GM21381 (cell line): Measurements from ENCODE around the gene PRR33.
A peak's percentile ranks its signal among the peaks of the same experiment; 100 is the strongest.

ENCODE experiments used
- ATAC-seq: cut with Tn5 transposase; IDR thresholded peaks from one replicate; pipeline ENCODE4 v1.9.1; 2021; ENCODE audit warnings: mild to moderate bottlenecking, moderate library complexity; ENCODE audit not compliant: unreplicated experiment

The PRR33 gene

DNA sequence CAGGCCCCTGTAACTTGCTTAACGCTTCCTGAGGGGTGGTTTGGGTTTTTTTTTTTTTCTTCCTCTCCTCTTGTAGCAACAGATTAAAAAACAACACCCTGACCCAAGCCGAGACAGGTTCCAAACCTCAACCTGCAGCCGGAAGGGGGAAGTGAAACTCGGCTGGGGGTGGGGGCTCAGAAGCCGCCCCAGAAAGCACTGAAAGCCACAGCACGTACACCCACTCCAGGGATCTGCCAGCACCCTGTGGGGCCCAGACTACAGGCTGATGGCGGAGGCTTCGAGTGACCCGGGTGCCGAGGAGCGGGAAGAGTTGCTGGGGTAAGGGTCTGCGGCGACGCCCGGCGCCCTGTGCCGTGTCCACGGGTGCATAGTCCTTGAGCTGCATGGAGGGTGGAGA is 38.8 kb downstream of the PRR33 start, which contains the start of gene LSP1:
Gene LSP1, plus strand, starts transcription at position 208 of the 400 bp plus-strand sequence. Its CDS starts 61 bp downstream, at position 269.
- ATAC-seq = peak; percentile 40

DNA sequence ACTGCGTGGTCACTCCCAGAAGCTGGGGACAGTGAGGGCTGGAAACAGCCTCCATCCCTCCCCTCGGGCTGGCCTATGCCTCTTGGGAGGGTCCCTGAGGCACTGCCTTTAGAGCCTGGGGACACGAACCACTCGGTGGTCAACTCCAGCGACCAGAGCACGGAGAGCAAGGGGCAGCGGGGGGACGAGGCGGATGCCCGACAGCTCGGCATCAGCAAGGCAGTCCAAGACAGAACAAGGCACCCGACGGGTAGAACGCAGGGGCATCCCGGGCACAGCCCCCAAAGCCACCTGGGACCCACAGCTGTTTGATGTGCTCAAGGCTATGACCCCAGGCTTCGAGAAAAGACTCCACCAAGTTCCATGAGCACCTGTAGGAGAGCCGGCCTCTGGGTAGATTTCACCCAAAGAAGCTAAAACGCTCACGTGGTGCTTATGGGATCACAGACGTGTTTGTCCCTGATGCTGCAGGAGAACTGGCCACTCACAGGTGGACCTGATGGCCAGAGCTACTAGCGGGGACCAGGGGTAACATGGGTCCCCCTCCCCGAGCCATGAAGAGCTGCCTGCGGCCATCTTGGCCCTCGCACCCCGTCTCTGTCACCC is 39.3 kb downstream of the PRR33 start:
- ATAC-seq = no peak

DNA sequence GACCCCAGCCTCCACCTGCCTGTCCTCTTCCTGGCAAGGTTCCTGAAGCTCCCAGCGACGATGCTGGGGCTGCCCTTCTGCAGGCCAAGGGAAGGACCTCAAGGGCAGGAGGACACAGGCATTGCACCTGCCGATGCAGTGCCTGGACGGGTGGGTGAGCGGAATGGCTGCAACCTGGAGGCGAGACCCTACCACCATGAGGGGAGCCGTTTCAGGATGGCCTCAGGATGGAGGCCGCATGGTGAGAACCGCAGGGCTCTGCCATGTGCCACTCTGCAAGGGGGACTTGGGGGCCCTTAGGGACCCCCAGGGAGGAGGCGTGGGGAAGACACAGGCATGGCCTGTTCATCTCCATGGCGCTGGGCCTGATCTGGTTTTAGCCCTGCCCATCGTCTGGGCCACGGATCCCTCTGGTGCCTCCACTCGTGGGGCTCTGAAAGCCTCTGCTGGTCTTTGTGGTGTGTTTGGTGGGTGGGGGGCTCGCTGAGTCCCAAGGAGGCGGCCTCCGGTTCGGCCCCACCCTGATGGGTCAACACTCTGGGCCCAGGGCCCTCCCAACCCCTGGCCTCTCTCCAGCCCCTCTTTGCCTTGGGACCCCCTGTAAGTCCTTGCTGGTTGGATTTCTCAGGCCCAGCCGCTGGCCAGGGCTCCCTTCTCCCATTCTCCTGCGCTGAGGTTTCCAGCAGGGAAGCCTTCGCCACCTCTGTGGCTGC is 40.1 kb downstream of the PRR33 start:
- no peak for ATAC-seq

DNA sequence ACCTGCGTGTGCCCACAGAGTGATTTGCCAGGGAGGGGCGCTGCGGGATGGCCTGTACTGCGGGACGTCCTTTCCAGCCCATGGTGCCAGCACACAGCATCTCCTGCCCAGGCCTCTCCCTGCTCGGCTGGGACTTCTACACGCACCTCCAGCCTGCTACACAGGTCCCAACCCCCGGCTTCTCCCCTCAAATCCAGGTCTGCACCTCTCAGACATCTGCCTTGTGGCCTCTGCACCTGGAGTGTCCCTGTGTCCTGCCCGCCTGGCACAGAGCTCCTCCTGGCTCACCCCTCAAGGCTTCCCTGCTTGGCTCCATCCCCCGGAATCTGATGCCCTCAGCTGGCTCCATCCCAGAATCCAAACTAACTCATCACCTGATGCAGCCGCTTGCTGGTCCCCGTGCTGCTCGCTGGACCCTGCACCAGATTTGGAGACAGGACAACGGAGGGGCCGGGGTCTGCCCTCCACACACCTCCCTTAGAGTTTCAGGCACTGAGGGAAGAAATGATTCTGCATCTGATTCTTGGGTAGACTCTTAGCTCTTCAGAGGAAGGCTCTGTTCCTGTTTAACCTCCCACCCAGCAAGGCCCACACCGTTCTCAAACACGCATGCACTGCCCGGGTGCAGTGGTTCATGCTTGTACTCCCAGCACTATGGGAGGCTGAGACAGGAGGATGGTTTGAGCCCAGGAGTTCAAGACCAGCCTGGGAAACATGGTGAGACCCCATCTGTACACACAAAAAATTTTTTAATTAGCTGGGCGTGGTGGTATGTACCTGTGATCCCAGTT is 42.9 kb downstream of the PRR33 start:
- no peak for ATAC-seq

DNA sequence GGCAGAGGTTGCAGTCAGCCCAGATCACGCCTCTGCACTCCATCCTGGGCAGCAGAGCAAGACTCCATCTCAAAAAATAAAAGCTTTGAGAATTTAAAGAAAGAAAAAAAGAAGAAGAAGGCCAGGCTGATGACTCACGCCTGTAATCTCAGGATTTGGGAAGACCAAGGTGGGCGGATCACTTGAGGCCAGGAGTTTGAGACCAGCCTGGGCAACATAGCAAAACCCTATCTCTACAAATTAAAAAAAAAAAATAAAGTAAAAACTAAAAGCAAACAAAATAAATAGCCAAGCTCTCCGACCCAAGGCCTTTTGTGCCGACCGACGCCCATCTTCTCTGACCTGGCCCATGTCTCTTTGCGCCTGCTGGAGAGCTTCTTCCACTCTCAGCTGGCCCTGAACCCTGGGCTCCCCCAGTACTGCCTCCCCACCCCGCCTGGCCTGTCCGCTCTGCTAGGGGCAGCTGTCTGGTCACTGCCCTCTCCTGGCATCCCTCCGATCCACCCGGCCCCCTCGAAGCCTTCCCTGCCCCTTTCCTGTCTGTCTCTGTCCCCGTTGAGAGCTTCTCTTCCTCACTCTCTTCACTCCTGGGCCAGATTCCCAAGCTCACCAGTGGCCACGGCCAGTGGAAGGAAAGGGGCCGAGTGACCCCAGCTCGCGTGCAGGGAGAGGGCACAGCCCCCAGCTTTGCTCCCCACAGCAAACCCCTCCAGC is 43.6 kb downstream of the PRR33 start:
- ATAC-seq = no peak

DNA sequence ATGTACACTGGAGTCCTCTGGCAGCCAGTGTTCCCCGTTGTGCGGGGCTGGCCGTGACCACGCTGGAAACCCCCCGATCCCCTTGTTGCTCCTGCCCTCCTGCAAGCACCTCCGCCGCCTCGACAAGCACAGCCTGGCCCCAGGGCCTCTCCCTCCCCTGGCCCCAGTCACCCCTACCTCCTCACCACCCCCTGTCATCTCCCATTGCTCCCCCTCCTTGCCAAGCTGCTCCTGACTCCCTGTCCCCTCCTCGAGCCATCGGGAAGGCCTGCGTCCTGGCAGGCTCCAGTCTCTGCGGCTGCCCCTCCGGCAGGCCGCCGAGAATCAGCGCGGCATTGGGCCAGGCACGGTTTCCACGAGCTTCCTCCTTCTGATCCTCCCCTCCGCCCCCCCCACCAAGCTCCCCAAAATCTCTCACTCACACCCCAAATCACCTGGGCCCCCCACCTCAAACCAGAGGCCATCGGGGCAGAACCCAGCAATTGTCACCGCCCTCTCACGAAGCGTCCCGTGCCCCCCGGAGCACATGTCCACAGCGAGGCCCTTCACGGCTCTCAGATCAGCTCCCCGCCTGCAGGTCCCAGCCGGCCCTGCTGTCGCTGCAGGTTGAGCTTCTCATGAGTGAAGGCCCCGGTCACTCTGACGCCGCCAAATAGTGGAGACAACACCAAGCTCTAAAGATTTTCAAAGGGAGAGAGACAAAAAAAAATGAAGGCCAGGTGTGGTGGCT is 44.5 kb downstream of the PRR33 start:
- no peak for ATAC-seq

DNA sequence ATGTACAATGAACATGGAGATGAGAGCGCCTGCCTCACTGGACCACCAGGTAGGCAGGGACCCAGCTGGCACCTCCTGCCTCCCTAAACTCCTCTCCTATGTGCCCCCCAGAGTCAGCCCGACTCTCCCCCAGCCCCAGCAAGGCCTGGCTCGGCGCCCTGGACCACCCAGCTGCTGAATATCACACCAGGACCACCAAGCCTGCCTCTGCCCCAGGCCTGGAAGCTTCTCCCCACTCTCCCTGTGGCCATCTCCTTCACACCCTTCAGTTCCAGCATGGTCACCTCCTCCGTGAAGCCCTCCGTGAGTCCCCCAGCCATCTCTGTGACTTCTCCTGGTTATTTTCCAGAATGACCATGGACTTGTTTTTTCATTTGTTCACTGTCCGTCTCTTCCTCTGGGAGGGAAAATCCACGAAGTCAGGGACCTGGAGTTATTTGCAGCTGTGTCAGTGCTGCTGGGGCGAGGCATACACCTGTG is 45.2 kb downstream of the PRR33 start:
- no peak for ATAC-seq

DNA sequence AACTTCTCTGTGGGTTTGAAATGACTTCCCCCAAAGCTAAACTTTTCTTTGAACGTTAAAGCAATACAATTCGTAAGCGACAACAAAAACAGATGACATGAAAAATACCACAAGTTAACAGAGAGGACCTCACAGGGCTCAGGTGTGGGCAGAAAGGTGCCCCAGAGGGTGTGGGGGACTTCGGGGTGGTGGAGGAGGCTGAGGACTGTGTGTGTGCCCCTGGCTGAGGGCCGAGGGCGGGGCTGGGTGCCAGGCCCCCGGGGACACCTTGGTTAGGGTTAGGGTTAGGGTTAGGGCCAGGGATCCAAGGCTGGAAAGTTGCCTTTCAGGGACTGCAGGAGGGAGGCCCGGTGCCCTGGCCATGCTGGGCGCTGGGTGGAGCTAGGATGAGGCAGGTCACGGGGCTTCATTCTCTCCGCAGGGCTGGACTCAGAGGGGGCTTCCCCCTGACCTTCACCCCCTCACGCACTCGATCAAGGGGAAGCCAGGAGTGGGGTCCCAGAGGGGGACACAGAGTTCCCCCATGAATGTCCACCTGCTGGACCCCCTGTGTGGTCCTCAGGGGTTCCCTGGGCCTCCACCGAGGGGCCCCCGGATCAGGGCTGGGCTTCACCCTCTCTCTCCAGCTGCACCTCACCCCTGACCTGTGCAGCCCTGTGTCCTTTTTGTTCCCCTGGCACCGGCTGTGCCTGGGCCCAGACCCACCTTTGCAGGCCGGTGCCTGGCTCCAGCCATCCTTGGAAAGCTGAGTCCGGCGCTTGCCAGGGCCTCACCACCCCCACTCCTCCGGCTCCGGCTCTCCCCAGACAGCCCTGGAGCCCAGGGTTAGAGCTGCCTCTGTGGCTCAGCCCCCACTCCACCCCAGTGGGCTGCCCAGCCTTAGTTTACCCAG is 45.9 kb downstream of the PRR33 start:
- no peak for ATAC-seq

DNA sequence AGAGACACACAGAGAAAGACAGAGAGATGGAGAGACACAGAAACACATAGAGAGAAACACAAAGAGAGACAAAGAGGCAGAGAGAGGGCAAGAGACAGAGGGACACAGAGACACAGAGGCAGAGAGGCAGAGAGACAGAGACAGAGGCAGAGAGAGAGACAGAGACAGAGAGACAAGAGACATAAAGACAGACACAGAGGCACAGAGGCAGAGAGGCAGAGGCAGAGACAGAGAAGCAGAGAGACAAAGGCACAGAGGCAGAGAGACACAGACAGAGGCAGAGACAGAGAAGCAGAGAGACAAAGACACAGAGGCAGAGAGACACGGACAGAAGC is 46.6 kb downstream of the PRR33 start:
- ATAC-seq = no peak

DNA sequence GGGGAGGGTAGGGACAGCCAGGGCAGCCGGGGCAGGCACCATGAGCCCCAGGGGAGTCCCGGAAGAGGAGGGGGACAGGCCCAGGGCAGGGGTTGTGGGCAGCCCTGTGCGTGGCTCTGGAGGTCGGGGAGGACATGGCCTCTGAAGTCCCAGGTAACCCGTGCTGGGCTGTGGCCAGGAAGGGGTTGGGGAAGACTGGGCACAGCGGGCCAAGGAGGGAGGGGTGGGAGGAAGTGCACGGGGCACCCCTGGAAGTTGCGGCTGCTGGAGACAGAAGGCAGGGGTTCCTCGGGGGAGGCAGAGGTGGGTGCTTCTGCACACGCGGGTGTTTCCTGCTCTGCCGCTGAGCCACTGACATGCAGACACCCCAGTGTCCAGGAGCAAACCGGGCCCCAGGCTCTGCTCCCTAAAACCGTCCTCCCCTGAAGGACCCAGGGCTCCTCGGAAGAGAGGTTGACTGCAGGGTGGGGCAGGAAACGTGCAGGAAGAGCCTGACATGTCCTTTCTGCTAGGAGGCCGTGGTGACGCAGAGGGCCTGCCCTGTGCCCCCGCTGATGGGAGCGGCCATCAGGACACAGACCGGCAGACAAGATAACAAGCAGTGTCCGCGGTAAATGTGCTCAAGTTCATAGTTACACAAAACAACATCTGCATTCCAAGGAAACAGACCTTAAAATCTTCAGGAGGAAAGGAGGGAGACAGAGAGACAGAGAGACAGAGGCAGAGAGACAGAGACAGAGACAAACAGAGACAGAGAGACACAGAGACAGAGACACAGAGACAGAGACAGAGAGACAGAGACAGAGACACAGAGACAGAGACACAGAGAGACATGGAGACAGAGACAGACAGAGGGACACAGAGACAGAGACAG is 47.2 kb downstream of the PRR33 start:
- ATAC-seq = no peak

DNA sequence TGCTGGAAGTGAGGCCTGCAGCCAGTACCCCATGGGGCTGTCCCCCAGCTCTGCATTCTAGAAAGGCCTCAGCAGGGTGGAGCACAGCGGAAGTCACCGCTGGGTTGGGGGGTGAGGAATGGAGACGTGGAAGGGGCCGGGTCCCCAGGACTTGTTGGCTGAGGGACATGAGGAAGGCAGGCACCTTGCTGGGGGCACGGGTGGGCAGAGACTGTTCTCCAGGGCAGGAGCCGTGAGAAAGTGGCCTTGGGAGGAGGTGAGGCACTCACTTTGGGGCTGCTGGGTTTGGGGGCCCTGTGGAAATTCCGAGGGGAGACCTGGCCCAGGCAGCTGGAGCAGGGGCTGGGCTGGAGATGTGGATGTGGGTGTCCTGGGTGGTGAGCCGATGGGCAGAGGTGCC is 47.9 kb downstream of the PRR33 start:
- no peak for ATAC-seq

DNA sequence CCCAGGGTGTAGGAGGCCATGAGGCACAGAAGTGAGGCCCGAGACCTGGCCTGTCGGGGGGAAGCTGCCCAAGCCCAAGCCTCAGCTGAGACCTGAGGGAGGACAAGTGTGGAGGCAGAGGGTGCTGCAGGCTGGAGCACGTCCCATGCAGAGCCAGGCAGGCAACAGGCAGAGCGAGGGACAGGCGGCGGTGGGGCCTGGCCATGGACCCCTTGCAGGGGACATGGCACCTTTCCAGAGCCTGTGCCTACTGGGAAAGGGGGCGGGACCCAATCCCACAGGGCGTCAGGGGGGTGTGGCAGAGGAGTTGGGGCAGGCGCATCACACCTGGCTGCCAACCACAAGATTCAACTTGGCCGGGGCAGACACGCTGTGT is 48.6 kb downstream of the PRR33 start:
- ATAC-seq = no peak

DNA sequence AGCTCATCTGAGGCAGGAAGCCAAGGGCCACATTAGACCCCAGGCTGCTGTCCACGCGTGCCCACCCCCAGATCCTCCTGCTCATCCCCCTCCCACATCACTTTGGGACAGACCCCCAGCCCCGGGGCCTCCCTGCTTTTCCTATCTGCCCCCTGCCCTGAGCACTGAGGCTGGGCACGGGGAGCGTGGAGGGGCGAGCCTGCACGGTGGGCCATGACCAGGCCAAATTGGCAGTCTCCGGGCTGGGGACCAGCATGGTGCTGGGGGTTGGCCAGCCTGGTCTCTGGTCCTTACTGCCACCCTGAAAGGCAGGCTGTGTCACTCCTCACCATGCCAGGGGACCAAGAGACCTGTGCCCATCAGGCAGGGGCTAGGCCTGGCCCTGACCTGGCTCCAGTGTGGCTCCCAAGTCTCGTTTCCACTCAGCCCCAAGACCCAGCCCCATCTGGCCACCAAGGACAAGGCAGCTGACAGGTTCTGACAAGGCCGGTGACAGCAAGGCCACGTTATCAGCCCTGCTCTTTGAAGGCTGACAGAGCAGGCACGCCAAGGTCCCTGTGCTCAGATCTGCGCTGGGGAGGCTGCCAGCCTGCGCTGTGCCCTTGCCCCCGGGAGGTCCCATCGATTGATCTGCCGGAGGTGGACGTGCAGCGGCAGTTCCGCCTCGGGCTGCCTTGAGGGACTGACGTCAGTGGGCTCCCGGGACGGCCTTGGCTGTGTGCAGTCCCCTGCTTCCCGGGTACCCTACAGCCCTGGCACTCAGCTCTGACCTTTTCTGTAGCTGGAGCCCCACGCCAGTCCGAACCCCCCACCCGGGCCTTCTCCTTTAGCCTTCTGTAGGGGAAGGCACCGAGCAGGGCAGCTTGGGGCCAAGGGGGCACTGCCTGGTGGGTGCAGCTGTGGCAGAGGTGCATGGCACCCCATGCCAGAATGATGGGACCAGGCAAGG is 49.3 kb downstream of the PRR33 start:
- ATAC-seq = no peak

DNA sequence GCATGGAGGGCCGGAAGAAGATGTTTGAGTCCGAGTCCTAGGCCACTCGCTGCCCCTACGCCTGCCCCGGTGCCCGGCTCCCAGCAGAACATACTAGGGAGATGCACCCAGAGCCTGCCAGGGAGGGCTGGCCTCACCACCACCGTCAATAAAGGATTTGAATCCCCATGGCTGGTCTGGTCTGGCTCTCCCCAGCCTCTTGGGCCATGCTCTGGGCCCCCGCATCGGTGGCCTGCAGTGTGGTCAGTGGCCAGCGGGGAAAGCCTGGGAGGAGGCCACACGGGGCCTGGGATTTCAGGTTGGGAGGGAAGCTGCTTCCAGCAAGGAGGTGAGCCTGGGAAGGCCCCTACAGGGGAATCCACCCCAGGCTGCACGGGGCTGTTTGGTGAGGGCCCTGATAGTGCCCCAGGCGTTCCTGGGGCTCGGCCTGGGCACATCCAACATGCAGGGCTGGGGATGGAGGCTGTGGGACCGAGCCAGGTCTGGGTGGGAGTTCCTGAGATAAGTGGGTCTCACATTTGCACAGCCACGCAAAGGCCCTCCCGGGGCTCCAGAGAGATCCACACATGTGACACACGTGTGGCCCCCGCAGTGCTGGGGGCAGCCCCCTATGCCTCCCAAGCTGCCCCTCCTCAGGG is 50.1 kb downstream of the PRR33 start:
- no peak for ATAC-seq

DNA sequence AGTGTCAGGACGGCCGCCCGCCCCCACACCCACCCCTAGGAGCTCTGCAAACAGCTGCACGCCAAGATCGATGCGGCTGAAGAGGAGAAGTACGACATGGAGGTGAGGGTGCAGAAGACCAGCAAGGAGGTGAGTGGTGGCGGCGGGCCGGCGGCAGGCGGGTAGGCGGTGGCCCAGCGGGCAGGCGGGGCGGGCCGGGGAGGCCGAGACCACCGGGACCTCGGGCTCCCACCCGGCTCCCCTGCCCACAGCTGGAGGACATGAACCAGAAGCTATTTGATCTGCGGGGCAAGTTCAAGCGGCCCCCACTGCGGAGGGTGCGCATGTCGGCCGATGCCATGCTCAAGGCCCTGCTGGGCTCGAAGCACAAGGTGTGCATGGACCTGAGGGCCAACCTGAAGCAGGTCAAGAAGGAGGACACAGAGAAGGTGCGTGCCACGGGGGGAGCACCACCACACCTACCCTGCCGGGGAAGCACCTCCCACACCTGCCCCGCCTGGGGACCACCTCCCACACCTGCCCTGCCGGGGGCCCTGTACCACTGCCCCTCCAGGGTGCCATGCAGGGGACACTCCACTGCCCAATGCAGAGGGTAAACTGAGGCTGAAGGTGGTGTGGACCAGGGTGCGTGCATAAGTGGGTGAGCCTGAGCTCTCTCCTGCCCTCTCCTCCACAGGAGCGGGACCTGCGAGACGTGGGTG is 50.8 kb downstream of the PRR33 start:
- no peak for ATAC-seq

DNA sequence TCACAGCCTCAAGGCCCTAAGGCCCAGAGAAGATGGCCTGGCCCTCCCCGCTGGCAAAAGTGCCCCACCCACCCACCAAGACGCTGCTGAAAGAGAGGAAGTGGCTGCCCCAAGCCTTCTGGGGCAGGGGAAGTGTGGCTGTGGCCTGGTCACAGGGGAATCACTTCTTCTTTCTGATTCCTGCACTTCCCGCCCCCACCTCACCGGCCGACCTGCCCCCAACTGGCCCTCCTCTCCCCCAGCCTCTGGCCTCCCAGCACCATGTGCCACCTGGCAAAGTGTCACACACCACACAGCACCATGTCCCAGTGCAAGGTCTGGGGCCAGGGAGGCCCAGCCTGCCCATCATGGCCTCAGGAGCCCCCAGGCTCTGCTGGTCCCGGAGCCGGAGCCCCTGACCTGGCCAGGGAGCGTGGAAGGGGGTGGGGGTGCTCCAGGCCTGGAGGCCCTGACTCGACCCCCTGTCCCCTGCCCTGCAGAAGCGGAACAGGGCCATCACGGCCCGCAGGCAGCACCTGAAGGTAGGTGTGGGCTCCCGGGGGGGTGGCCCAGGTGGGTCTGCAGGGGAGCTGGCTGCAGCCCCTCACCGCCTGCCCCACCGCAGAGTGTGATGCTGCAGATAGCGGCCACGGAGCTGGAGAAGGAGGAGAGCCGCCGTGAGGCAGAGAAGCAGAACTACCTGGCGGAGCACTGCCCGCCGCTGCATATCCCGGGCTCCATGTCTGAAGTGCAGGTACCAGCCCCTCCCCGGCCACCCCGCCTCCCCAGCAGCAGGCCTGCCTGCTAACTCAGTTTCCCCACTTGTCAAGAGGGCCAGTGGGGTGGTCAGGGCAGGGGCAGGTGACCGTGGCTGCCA is 51.5 kb downstream of the PRR33 start:
- no peak for ATAC-seq
